Hepatic stellate cell (primary cell): Measurements from ENCODE around the gene CDHR1.
"Not testable (repeated sequence)": the region's sequence is repeated elsewhere in the genome, so short reads cannot be mapped to it uniquely, and the experiment has no call there.

ENCODE experiments used
- DNase-seq: peaks from one replicate; pipeline ENCODE4 v3.0.0; 2011; ENCODE audit warnings: low spot score

Gene CDHR1

GRCh38 chr10:84175436-84175835 lies 18.9 kb upstream of the CDHR1 start:
- DNase-seq, result no peak

GRCh38 chr10:84176351-84176750 lies 18.0 kb upstream of the CDHR1 start:
- DNase-seq, result no peak

GRCh38 chr10:84176836-84177474 lies 17.4 kb upstream of the CDHR1 start:
- no peak for DNase-seq

GRCh38 chr10:84177541-84178141 lies 16.7 kb upstream of the CDHR1 start:
- no peak for DNase-seq

GRCh38 chr10:84178160-84178609 lies 16.2 kb upstream of the CDHR1 start:
- DNase-seq, result no peak

GRCh38 chr10:84179059-84179710 lies 15.2 kb upstream of the CDHR1 start:
- DNase-seq, result no peak

- not testable (repeated sequence) for DNase-seq
Observed at GRCh38 chr10:84180386-84180785, 14.0 kb upstream of the CDHR1 start.

GRCh38 chr10:84181631-84182030 lies 12.7 kb upstream of the CDHR1 start:
- DNase-seq, result no peak

GRCh38 chr10:84184517-84184916 lies 9.8 kb upstream of the CDHR1 start:
- DNase-seq, result no peak

- no peak for DNase-seq
Observed at GRCh38 chr10:84185526-84186175, 8.7 kb upstream of the CDHR1 start.

GRCh38 chr10:84188815-84189214 lies 5.5 kb upstream of the CDHR1 start:
- no peak for DNase-seq

GRCh38 chr10:84190621-84191020 lies 3.7 kb upstream of the CDHR1 start:
- no peak for DNase-seq

GRCh38 chr10:84191106-84191505 lies 3.2 kb upstream of the CDHR1 start:
- no peak for DNase-seq

GRCh38 chr10:84193327-84193726 lies 1.0 kb upstream of the CDHR1 start:
- no peak for DNase-seq

- no peak for DNase-seq
Observed at GRCh38 chr10:84193846-84194423, 402 bp upstream of the CDHR1 start.

GRCh38 chr10:84195044-84195830 lies 900 bp downstream of the CDHR1 start:
- no peak for DNase-seq

GRCh38 chr10:84196083-84196482 lies 1.7 kb downstream of the CDHR1 start:
- no peak for DNase-seq

- no peak for DNase-seq
Observed at GRCh38 chr10:84196941-84197340, 2.6 kb downstream of the CDHR1 start.

- DNase-seq, result no peak
Observed at GRCh38 chr10:84197643-84198042, 3.3 kb downstream of the CDHR1 start.

- DNase-seq, result no peak
Observed at GRCh38 chr10:84198206-84198915, 4.0 kb downstream of the CDHR1 start.
